HepG2 (cell line): ENCODE measurements around the gene KIF22. TPM values are rescaled to one million over a fixed set of nuclear protein-coding genes. Genes with fewer than 3 reads are reported as not detected.
A peak's percentile ranks its signal among the peaks of the same experiment; 100 is the strongest.

Experiments used
- GRHL1 ChIP-seq: sonication (generic); formaldehyde crosslinking; conservative IDR thresholded peaks from 2 replicates; pipeline ENCODE4 v1.8.0; 2022; ENCODE audit warnings: missing genetic modification reagents
- HDAC1 ChIP-seq: sonication (generic); formaldehyde crosslinking; IDR thresholded peaks from 2 replicates; pipeline ENCODE4 v1.5.1; 2020; ENCODE audit warnings: mild to moderate bottlenecking, missing genetic modification reagents
- HDAC6 ChIP-seq: fragments of 200-600 bp; sonication (generic); IDR thresholded peaks from 2 replicates; pipeline ENCODE4 v1.7.0; 2017; ENCODE audit warnings: mild to moderate bottlenecking, antibody characterized with exemption, low read length, low read depth
- MED1 ChIP-seq: sonication (generic); formaldehyde crosslinking; IDR thresholded peaks from 2 replicates; pipeline ENCODE4 v1.4.0; 2020; ENCODE audit warnings: missing genetic modification reagents
- NONO ChIP-seq, 2 experiments: fragments of 450-650 bp in 1 of 2; sonication (generic) in 1 of 2; formaldehyde crosslinking in 1 of 2; IDR thresholded peaks in 1 of 2; conservative IDR thresholded peaks in 1 of 2; 2 replicates each; pipeline versions ENCODE4 v1.6.1 to v1.8.0; 2017 to 2022; ENCODE audit warnings: mild to moderate bottlenecking in 1 of 2, missing genetic modification reagents in 1 of 2, moderate library complexity in 1 of 2
- TCF7 ChIP-seq: sonication (generic); IDR thresholded peaks from 2 replicates; pipeline ENCODE4 v1.6.1; 2016; ENCODE audit warnings: antibody characterized with exemption, low read depth
- THAP7 ChIP-seq: sonication (generic); formaldehyde crosslinking; IDR thresholded peaks from 2 replicates; pipeline ENCODE4 v1.8.1; 2023; ENCODE audit warnings: mild to moderate bottlenecking, missing genetic modification reagents
- ZBTB1 ChIP-seq: sonication (generic); formaldehyde crosslinking; IDR thresholded peaks from 2 replicates; pipeline ENCODE4 v1.4.0; 2020; ENCODE audit warnings: missing genetic modification reagents, borderline replicate concordance
- ZBTB33 ChIP-seq: sonication (generic); formaldehyde crosslinking; IDR thresholded peaks from 2 replicates; pipeline ENCODE4 v1.4.0; 2020; ENCODE audit warnings: missing genetic modification reagents
- ZBTB44 ChIP-seq: sonication (generic); formaldehyde crosslinking; IDR thresholded peaks from 2 replicates; pipeline ENCODE4 v1.4.0; 2020; ENCODE audit warnings: missing genetic modification reagents
- ZBTB46 ChIP-seq: sonication (generic); formaldehyde crosslinking; IDR thresholded peaks from 2 replicates; pipeline ENCODE4 v1.4.0; 2020; ENCODE audit warnings: mild to moderate bottlenecking, missing genetic modification reagents, borderline replicate concordance
- ZFAT ChIP-seq: sonication (generic); formaldehyde crosslinking; conservative IDR thresholded peaks from 2 replicates; pipeline ENCODE4 v1.8.1; 2023; ENCODE audit warnings: missing genetic modification reagents, inconsistent platforms
- ZHX1 ChIP-seq: sonication (generic); formaldehyde crosslinking; IDR thresholded peaks from 2 replicates; pipeline ENCODE4 v1.8.1; 2022; ENCODE audit warnings: low read depth, mild to moderate bottlenecking, missing genetic modification reagents
- ZKSCAN5 ChIP-seq: sonication (generic); formaldehyde crosslinking; IDR thresholded peaks from 2 replicates; pipeline ENCODE4 v1.5.1; 2020; ENCODE audit warnings: mild to moderate bottlenecking, missing genetic modification reagents
- ZNF564 ChIP-seq: sonication (generic); formaldehyde crosslinking; IDR thresholded peaks from 2 replicates; pipeline ENCODE4 v1.8.1; 2023; ENCODE audit warnings: mild to moderate bottlenecking, missing genetic modification reagents
- ZNF660 ChIP-seq: sonication (generic); formaldehyde crosslinking; IDR thresholded peaks from 2 replicates; pipeline ENCODE4 v1.5.1; 2020; ENCODE audit warnings: mild to moderate bottlenecking, low read depth, missing genetic modification reagents, borderline replicate concordance
- ZNF879 ChIP-seq: sonication (generic); formaldehyde crosslinking; IDR thresholded peaks from 2 replicates; pipeline ENCODE4 v1.8.1; 2023; ENCODE audit warnings: missing genetic modification reagents
- polyA plus RNA-seq, 8 experiments: library from polyadenylated mRNA; depleted of rRNA in 3 of 8; stranded (reverse) in 7 of 8; unstranded in 1 of 8; fragments of >200 nt; fragmentation: Illumina TruSeq in 4 of 8; extraction: Trizol in 4 of 8; gene quantifications; 2 replicates each; pipeline versions ENCODE4 v1.2.1 to v1.2.3, GENCODE V29; 2011 to 2016; ENCODE audit warnings: low read depth in 4 of 8, missing spikeins in 1 of 8, mixed read lengths in 1 of 8; ENCODE audit not compliant: insufficient read depth in 1 of 8
- total RNA-seq, 5 experiments: library from RNA; depleted of rRNA; stranded (reverse); fragments of >200 nt; fragmentation: Illumina TruSeq; extraction: Trizol; gene quantifications; 2 replicates each; pipeline ENCODE4 v1.2.3, GENCODE V29; 2016; ENCODE audit warnings: low read depth in 1 of 5

Gene KIF22
- total and polyA plus RNA-seq, 2 of the 13 experiments (the other 11 are each of a cell fraction or from before 2014, with no cell fraction given): 95.8 to 118 TPM

GRCh38 chr16:29811170-29811895, 20.8 kb downstream of the KIF22 start (continued):
- TF ChIP-seq ZBTB44 (CRISPR knock-in tag) (0 out of 2 replicates have a peak, but pooled peaks have one; percentile 19), NONO (IDR thresholded peaks at IDR 0.05) (no peak), NONO (CRISPR knock-in tag; conservative IDR thresholded peaks at IDR 0.05) (peak; percentile 89), ZNF879 (CRISPR knock-in tag) (no peak), TCF7 (no peak), GRHL1 (CRISPR knock-in tag) (no peak), ZKSCAN5 (CRISPR knock-in tag) (no peak), ZBTB1 (CRISPR knock-in tag) (0 out of 2 replicates have a peak, but pooled peaks have one; percentile 20), MED1 (CRISPR knock-in tag) (0 out of 2 replicates have a peak, but pooled peaks have one; percentile 53), THAP7 (CRISPR knock-in tag) (no peak), HDAC1 (peak; percentile 54), ZBTB33 (CRISPR knock-in tag) (no peak), ZBTB46 (CRISPR knock-in tag) (peak; percentile 70; the same call in 1 of the 2 replicates), ZNF564 (CRISPR knock-in tag) (peak; percentile 5; the same call in 1 of the 2 replicates), ZFAT (no peak), ZNF660 (CRISPR knock-in tag) (no peak), ZHX1 (CRISPR knock-in tag) (no peak; the same call in 1 of the 2 replicates), HDAC6 (no peak)
